Activated CD8-positive, alpha-beta T cell treated with anti-CD3 and anti-CD28 coated beads, Interleukin-2, amount 10 ng/mL, durations not matched to agents 7 days and 5 days (primary cell): ENCODE data around the gene ATF1. TPM values are rescaled to one million over a fixed set of nuclear protein-coding genes. Genes with fewer than 3 reads are reported as not detected.
A peak's percentile ranks its signal among the peaks of the same experiment; 100 is the strongest.
"Not testable (repeated sequence)": the region's sequence is repeated elsewhere in the genome, so short reads cannot be mapped to it uniquely, and the experiment has no call there.

Experiments used
- ATAC-seq: fragments of 150-1000 bp; cut with Tn5 transposase; one replicate; pipeline ENCODE4 v1.10.0; 2021; ENCODE audit warnings: moderate library complexity
- CTCF ChIA-PET: fragments of 350-600 bp; sonication (Branson Sonifier 250); formaldehyde crosslinking; loops from one replicate; lab custom pipeline; 2021; ENCODE audit warnings: antibody characterized with exemption; lab: Charles Lee
- POLR2A ChIA-PET: fragments of 350-600 bp; sonication (Branson Sonifier 250); formaldehyde crosslinking; loops from one replicate; lab custom pipeline; 2021; ENCODE audit warnings: antibody characterized with exemption; lab: Charles Lee
- DNase-seq: peaks from one replicate; pipeline ENCODE4 v3.0.0-alpha.2; 2020
- H3K27ac Mint-ChIP-seq: one replicate; pipeline ENCODE4 v1.8.0; 2021; ENCODE audit warnings: mild to moderate bottlenecking, mixed read lengths
- H3K27me3 Mint-ChIP-seq: one replicate; pipeline ENCODE4 v1.8.0; 2021; ENCODE audit warnings: low read depth, mixed read lengths
- H3K36me3 Mint-ChIP-seq: one replicate; pipeline ENCODE4 v1.8.0; 2021; ENCODE audit warnings: low read depth, mixed read lengths
- H3K4me1 Mint-ChIP-seq: one replicate; pipeline ENCODE4 v1.8.0; 2021; ENCODE audit warnings: low read depth, mixed read lengths
- H3K4me3 Mint-ChIP-seq: one replicate; pipeline ENCODE4 v1.8.0; 2021; ENCODE audit warnings: mild to moderate bottlenecking, mixed read lengths
- H3K9me3 Mint-ChIP-seq: one replicate; pipeline ENCODE4 v1.8.0; 2022; ENCODE audit warnings: mixed read lengths; ENCODE audit not compliant: insufficient read depth
- total RNA-seq, 2 experiments: library from RNA; stranded (reverse); gene quantifications; one replicate each; pipeline ENCODE4 v1.2.3, GENCODE V29; 2021

The ATF1 gene
- total RNA-seq, 2 experiments from 2014 or later: 35.4 to 36.7 TPM

DNA sequence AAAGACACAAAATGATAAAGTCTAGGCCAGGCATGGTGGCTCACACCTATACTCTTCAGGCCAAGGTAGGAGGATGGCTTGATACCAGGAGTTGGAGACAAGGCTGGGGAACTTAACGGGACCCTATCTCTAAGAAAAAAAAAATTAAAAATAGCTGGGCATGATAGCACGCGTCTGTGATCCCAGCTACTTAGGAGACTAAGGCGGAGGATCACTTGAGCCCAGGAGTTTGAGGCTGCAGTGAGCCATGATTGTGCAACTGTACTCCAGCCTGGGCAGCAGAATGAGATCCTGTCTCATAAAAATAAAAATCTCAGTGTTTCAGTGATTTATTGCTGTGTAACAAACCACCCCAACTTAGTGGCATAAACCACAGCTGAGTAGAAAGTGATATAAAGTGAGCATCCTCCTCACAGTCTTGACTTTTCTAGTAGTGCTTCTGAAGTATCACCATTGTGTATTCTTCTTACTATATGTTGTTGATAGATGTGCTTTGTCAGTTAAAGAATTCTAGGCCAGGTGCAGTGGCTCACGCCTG, 10.6 kb upstream of the ATF1 start:
- H3K36me3 Mint-ChIP-seq: no peaks in the 10 kb centered on the region
- ATAC-seq (no peak), DNase-seq (no peak)
- ChIA-PET POLR2A (no interaction called here), CTCF (no interaction called here)
- no peaks in the 10 kb centered on the region for H3K9me3 Mint-ChIP-seq
- no peak overlapping the region for H3K27ac Mint-ChIP-seq
- peaks cover 7% of the 10 kb centered on the region for H3K4me1 Mint-ChIP-seq
- H3K4me3 Mint-ChIP-seq: no peak overlapping the region
- no peaks in the 10 kb centered on the region for H3K27me3 Mint-ChIP-seq

DNA sequence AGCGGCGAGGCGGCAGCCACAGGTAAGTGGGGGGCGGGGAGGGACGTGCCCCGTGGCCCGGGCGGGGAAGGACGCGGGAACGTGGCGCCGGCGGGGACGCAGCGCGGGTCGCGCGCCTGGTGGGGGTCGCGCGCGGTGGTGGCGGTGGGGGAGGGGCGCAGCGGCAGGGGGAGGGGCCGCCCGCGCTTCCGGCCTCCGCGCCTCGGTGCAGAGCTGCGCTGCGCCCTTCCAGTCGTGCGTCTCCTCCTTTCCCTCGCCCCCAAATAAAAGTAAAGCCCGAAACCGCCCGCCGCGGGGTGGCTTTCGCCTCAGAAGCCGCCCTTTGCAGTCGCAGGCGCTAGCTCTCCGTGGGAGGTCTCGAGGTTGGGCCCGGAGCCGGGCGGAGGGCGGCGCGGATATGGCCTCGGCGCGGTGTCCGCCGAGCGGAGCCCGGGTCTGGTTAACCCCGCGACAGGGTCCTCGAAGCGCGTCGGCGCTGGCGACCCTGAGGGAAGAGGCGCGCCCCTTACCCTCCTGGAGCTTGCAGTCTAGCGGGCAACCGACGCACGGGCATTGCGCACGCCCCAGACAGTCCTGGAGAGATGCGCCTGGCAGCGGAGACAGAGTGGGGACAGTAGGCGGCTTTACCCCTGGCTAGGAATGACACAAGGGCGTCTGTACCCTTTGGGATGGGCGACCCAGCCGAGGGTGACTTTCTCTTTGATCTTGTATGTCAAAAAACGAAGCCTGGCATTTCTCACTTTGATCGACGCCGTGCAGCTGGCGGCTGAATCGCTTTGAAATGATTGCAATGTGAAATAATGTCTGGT, 589 bp downstream of the ATF1 start:
- DNase-seq (peak; percentile 59), ATAC-seq (peak; percentile 66)
- ChIA-PET POLR2A (interaction anchor here (0.6 to 2.8 kb wide), 27 partner anchors 9 to 1056 kb away, joined by 3 to 18 read pairs (median 3); partner anchors contain the start of genes CSRNP2, DAZAP2, LETMD1 and SLC11A2), CTCF (interaction anchor here (0.8 to 3.0 kb wide), 42 partner anchors 10 to 719 kb away, joined by 3 to 67 read pairs (median 4); partner anchors contain the start of genes DIP2B, LETMD1 and SLC11A2)
- no peaks in the 10 kb centered on the region for H3K9me3 Mint-ChIP-seq
- peak overlapping the region; percentile 89 for H3K27ac Mint-ChIP-seq
- H3K4me1 Mint-ChIP-seq: peaks cover 32% of the 10 kb centered on the region
- peaks cover 12% of the 10 kb centered on the region for H3K36me3 Mint-ChIP-seq
- H3K4me3 Mint-ChIP-seq: peak overlapping the region; percentile 81
- H3K27me3 Mint-ChIP-seq: no peaks in the 10 kb centered on the region

DNA sequence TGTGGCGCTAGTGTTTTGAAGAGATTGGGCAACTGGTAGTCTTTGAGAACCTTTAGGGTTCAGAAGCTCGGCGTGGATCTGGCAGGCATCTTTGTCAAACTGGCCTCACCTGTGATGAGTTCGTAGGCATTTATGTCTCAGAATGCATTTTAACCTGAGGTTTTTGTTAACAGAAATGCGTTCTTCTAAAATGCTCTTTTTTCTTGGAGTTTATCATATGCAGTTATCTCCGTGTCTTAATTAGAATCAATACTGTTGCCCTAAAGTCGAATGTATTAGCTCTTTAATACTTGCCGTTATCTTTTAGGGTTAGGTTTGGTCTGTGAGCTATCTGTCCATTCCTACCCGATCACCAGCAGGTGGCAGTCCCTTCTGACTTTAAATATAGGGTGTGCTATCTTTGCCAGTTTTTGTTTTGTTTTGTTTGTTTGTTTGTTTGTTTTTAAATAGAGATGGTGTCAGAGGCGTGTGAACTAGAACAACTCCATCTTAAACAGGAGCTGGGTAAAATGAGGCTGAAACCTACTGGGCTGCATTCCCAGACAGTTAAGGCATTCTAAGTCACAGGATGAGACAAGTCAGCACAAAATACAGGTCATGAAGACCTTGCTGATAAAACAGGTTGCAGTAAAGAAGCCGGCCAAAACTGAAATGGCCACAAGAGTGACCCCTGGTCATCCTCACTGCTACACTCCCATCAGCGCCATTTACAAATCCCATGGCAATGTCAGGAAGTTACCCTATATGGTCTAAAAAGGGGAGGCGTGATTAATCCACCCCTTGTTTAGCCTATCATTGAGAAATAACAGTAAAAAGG, 1.4 kb downstream of the ATF1 start:
- ATAC-seq: peak; percentile 26
- CTCF ChIA-PET: interaction anchor here (0.8 to 3.0 kb wide), 43 partner anchors 9 to 718 kb away, joined by 3 to 67 read pairs (median 4); partner anchors contain the start of genes DIP2B, LETMD1 and SLC11A2

DNA sequence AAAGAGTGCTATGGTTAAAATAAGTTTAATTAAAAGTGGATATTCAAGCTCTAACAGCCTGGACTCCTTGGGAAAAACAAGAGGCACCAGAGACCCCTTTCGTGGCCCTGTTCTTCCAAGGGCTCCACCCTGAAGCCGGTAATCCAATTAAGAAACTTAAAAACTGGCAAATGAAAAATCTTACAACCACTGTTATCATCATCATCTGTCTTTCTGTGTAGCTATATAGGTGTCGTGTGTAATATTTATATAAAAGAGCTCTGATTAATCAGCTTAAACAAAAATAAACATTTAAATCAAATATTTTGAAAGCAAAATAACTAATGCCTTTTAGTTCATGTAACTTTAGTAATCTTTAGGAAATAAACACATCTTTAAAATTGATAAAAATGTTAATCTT, 4.5 kb downstream of the ATF1 start:
- ATAC-seq (no peak), DNase-seq (no peak)
- Mint-ChIP-seq H3K4me1 (peaks cover 18% of the 10 kb centered on the region), H3K9me3 (peaks cover 6% of the 10 kb centered on the region), H3K4me3 (no peak overlapping the region), H3K27me3 (no peaks in the 10 kb centered on the region), H3K36me3 (peaks cover 37% of the 10 kb centered on the region), H3K27ac (no peak overlapping the region)
- ChIA-PET CTCF (interaction anchor here (1.1 to 1.5 kb wide), 2 partner anchors 219 to 257 kb away, joined by 3 to 4 read pairs; no protein-coding TSS in a partner anchor), POLR2A (no interaction called here)

More for the DNA sequence above, 1.4 kb downstream of the ATF1 start:
- H3K27ac Mint-ChIP-seq: peak overlapping the region; percentile 89
- H3K9me3 Mint-ChIP-seq: no peaks in the 10 kb centered on the region
- peak; percentile 72 for DNase-seq
- POLR2A ChIA-PET: interaction anchor here (0.6 to 2.8 kb wide), 22 partner anchors 9 to 1055 kb away, joined by 3 to 18 read pairs (median 3); partner anchors contain the start of genes DAZAP2, LETMD1 and SLC11A2
- peak overlapping the region; percentile 81 for H3K4me3 Mint-ChIP-seq
- H3K27me3 Mint-ChIP-seq: no peaks in the 10 kb centered on the region
- H3K36me3 Mint-ChIP-seq: peaks cover 19% of the 10 kb centered on the region
- peaks cover 32% of the 10 kb centered on the region for H3K4me1 Mint-ChIP-seq

DNA sequence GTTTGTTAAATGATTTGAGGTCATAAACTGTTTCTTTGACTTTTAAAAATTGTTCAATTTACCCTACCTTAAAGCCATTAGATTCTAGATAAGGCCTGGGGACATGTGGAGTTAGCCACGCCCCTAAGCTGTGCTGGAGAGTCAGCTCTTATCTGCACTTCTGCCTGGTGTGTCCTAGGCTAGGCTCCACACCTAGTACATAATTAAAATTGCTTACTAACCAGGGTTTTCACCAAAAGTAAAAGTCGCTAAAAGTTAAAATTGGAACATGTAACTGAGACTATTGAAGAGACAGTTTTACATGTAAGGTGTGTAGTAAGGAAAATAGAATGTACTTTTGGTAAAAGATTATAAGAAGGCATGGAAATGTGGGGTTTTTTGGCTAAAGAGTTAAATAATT, 4.9 kb downstream of the ATF1 start:
- not testable (repeated sequence) for H3K27ac Mint-ChIP-seq
- CTCF ChIA-PET: interaction anchor here (1.1 to 1.5 kb wide), 2 partner anchors 219 to 256 kb away, joined by 3 to 4 read pairs; no protein-coding TSS in a partner anchor

DNA sequence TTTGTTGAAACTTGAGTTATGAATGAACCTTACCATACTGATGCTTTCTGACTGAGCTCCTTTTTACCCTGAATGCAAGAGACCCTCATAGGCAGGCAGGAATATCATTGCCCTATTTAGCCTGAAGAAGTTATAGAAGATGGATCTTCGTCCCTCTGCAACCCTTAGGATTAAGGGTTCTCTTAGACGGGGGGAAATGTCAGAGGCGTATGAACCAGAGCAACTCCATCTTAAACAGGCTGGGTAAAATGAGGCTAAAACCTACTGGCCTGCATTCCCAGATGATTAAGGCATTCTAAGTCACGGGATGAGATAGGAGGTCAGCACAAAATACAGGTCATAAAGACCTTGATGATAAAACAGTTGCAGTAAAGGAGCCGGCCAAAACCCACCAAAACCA, 7.5 kb downstream of the ATF1 start:
- DNase-seq (no peak), ATAC-seq (no peak)
- Mint-ChIP-seq H3K36me3 (peaks cover 38% of the 10 kb centered on the region), H3K4me1 (peaks cover 2% of the 10 kb centered on the region), H3K9me3 (peaks cover 6% of the 10 kb centered on the region), H3K27ac (no peak overlapping the region), H3K4me3 (no peak overlapping the region), H3K27me3 (no peaks in the 10 kb centered on the region)
- ChIA-PET CTCF (interaction anchor here (0.9 to 1.0 kb wide), 2 partner anchors 54 to 216 kb away, joined by 3 read pairs; no protein-coding TSS in a partner anchor), POLR2A (no interaction called here)

More for the DNA sequence above, 4.9 kb downstream of the ATF1 start:
- H3K9me3 Mint-ChIP-seq, H3K4me3 Mint-ChIP-seq, POLR2A ChIA-PET, H3K27me3 Mint-ChIP-seq, ATAC-seq, DNase-seq: not testable (repeated sequence)
- Mint-ChIP-seq H3K36me3 (peaks cover 36% of the 10 kb centered on the region), H3K4me1 (peaks cover 16% of the 10 kb centered on the region)

DNA sequence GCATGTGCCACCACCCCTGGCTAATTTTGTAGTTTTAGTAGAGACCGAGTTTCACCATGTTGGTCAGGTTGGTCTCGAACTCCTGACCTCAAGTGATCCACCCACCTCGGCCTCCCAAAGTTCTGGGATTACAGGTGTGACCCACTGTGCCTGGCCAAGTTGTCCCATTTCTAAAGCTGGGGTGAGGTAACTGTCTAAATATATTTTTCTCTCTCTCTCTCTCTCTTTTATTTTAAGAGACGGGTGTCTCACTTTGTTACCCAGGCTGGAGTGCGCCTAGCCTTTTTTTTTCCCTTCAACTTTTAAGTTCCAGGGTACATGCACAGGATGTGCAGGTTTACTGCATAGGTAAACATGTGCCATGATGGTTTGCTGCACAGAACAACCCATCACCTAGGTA, 8.6 kb downstream of the ATF1 start:
- H3K9me3 Mint-ChIP-seq: peaks cover 6% of the 10 kb centered on the region
- H3K27ac Mint-ChIP-seq: no peak overlapping the region
- ChIA-PET POLR2A (interaction anchor here (0.8 kb wide), 1 partner anchor 253 kb away, joined by 3 read pairs; the partner anchor contains the start of gene SLC11A2), CTCF (no interaction called here)
- peaks cover 2% of the 10 kb centered on the region for H3K4me1 Mint-ChIP-seq
- no peak overlapping the region for H3K4me3 Mint-ChIP-seq
- no peaks in the 10 kb centered on the region for H3K27me3 Mint-ChIP-seq
- peaks cover 38% of the 10 kb centered on the region for H3K36me3 Mint-ChIP-seq
- no peak for DNase-seq
- ATAC-seq: no peak

DNA sequence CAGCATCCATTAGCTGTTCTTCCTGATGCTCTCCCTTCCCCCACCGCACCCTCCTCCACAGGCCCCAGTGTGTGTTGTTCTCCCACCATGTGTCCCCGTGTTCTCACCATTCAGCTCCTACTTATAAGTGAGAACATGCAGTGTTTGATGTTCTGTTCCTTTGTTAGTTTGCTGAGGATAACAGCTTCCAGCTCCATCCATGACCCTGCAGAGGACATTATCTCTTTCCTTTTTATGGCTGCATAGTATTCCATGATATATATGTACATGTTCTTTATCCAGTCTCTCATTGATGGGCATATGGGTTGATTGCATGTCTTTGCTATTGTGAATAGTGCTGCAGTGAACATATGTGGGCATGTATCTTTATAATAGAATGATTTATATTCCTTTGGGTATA, 9.0 kb downstream of the ATF1 start:
- Mint-ChIP-seq H3K4me3 (no peak overlapping the region), H3K9me3 (peaks cover 6% of the 10 kb centered on the region), H3K36me3 (peaks cover 38% of the 10 kb centered on the region), H3K4me1 (peaks cover 2% of the 10 kb centered on the region), H3K27ac (no peak overlapping the region), H3K27me3 (no peaks in the 10 kb centered on the region)
- ATAC-seq (no peak), DNase-seq (no peak)
- ChIA-PET POLR2A (interaction anchor here (0.6 to 2.2 kb wide), 3 partner anchors 8 to 1278 kb away, joined by 3 to 10 read pairs (median 3); partner anchors contain the start of genes ATF1 and SLC11A2), CTCF (interaction anchor here (2.0 kb wide), 1 partner anchor 214 kb away, joined by 5 read pairs; no protein-coding TSS in a partner anchor)

DNA sequence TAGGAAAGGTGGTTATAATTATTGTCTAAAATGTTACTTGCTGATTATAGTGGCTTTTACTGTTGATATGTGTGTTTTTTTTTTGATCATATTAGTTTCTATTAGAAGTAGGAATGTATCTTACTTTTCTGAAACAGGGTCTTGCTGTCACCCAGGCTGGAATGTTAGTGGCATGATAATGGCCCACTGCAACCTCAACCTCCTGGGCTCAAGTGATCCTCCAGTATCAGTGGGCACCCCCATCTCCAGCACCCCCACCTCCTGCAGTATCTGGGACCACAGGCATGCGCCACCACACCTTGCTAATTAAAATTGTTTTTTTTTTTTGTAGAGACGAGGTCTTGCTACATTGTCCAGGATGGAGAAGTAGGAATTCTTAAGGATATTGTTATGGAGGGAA, 11.3 kb downstream of the ATF1 start:
- no peak overlapping the region for H3K27ac Mint-ChIP-seq
- no peaks in the 10 kb centered on the region for H3K4me1 Mint-ChIP-seq
- peaks cover 6% of the 10 kb centered on the region for H3K9me3 Mint-ChIP-seq
- ATAC-seq (no peak), DNase-seq (no peak)
- CTCF ChIA-PET: interaction anchor here (1.0 to 2.4 kb wide), 2 partner anchors 9 to 10 kb away, joined by 4 to 17 read pairs; no protein-coding TSS in a partner anchor
- H3K36me3 Mint-ChIP-seq: peaks cover 30% of the 10 kb centered on the region
- POLR2A ChIA-PET: no interaction called here
- H3K4me3 Mint-ChIP-seq: no peak overlapping the region
- H3K27me3 Mint-ChIP-seq: no peaks in the 10 kb centered on the region

DNA sequence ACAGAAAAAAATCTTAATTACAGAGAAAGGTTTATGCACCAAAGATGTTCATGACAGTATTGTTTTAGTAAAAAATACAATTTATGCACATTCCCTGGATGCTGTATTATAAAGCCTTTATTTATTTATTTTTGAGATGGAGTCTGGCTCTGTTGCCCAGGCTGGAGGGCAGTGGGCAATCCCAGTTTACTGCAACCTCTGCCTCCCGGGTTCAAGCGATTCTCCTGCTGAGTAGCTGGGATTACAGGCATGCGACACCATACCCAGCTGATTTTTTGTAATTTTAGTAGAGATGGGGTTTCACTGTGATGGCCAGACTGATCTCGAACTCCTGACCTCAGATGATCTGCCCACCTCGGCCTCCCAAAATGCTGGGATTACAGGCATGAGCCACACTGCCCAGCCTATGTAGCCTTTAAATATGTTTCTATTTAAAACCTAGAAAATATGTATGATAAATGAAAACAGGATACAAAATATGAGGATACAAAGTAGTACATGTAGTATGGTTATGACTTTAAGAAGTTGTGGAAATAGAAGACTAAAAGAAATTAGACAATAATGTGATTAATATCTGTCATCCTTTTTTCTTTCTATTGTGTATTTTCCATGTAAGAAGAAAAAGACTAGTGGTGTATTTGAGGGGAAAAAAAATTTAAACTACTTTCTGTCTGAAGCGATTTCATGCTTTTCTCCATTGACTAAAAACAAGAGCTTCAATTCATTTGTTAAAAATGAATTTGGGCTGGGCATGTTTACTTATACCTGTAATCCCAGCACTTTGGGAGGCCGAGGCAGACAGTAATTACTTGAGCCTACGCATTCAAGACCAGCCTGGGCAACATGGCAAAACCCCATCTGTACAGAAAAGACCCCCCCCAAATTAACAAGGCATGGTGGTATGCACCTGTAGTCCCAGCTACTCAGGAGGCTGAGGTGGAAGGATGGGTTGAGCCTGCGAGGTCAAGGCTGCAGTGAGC, 13.1 kb downstream of the ATF1 start:
- H3K9me3 Mint-ChIP-seq: peaks cover 6% of the 10 kb centered on the region
- ChIA-PET POLR2A (interaction anchor here (0.6 kb wide), 2 partner anchors 15 to 275 kb away, joined by 3 to 4 read pairs; no protein-coding TSS in a partner anchor), CTCF (interaction anchor here (4.5 kb wide), 1 partner anchor 12 kb away, joined by 22 read pairs; no protein-coding TSS in a partner anchor)
- no peaks in the 10 kb centered on the region for H3K4me1 Mint-ChIP-seq
- H3K36me3 Mint-ChIP-seq: peaks cover 17% of the 10 kb centered on the region
- ATAC-seq (no peak), DNase-seq (peak; percentile 10)
- no peaks in the 10 kb centered on the region for H3K27me3 Mint-ChIP-seq
- no peak overlapping the region for H3K27ac Mint-ChIP-seq
- no peak overlapping the region for H3K4me3 Mint-ChIP-seq
